ENCODE results near the gene FTO. TPM values are rescaled to one million over a fixed set of nuclear protein-coding genes. Genes with fewer than 3 reads are reported as not detected.

The FTO gene
- polyA plus RNA-seq, 1 donor from 2014 or later = 80.1 TPM

- no peak overlapping the region for H2AFZ ChIP-seq (ENCODE audit: low read depth, low read length)
- H3K27me3 ChIP-seq (ENCODE audit: insufficient read depth, low read depth, low read length) = no peaks in the 10 kb centered on the region
- H3K4me2 ChIP-seq (ENCODE audit: low read length) = no peak overlapping the region
- H3K9ac ChIP-seq (ENCODE audit: low read length) = no peak overlapping the region
- no peaks in the 10 kb centered on the region for H3F3A ChIP-seq (ENCODE audit: insufficient read depth, low read length, poor library complexity, severe bottlenecking)
- H3K9me2 ChIP-seq (ENCODE audit: insufficient read depth, low read length) = no peaks in the 10 kb centered on the region
- H3K4me3 ChIP-seq (ENCODE audit: low read length) = no peak overlapping the region
- H4K20me1 ChIP-seq (ENCODE audit: insufficient read depth) = no peaks in the 10 kb centered on the region
- no peak for TF ChIP-seq POLR2AphosphoS5 (IDR thresholded peaks at IDR 0.05)
- no peak for TF ChIP-seq MXI1 (conservative IDR thresholded peaks at IDR 0.05; ENCODE audit: poor library complexity, severe bottlenecking)
- no peak for TF ChIP-seq SMC3 (conservative IDR thresholded peaks at IDR 0.05; ENCODE audit: poor library complexity)
- no peak for TF ChIP-seq RAD21 (conservative IDR thresholded peaks at IDR 0.05)
- no peak for TF ChIP-seq EP300 (conservative IDR thresholded peaks at IDR 0.05; ENCODE audit: poor library complexity, severe bottlenecking)
- H3K9me3 ChIP-seq (ENCODE audit: low read length) = no peaks in the 10 kb centered on the region
- no peak overlapping the region for H3K27ac ChIP-seq (ENCODE audit: low read length)
- no peaks in the 10 kb centered on the region for H3K36me3 ChIP-seq (ENCODE audit: insufficient read depth, low read length)
- H3K79me2 ChIP-seq (replicated peaks; ENCODE audit: insufficient read depth, low read length) = no peaks in the 10 kb centered on the region
Observed at GRCh38 chr16:53734908-53735307, 31.0 kb downstream of the FTO start.

GRCh38 chr16:53736297-53736696 lies 32.3 kb downstream of the FTO start:
- Histone ChIP-seq H3K9me3 (ENCODE audit: low read length) (no peaks in the 10 kb centered on the region), H3K4me3 (ENCODE audit: low read length) (no peak overlapping the region), H3K4me2 (ENCODE audit: low read length) (no peak overlapping the region), H3K27ac (ENCODE audit: low read length) (no peak overlapping the region), H3K27me3 (ENCODE audit: insufficient read depth, low read depth, low read length) (no peaks in the 10 kb centered on the region), H3K9ac (ENCODE audit: low read length) (no peak overlapping the region), H4K20me1 (ENCODE audit: insufficient read depth) (no peaks in the 10 kb centered on the region), H3K36me3 (ENCODE audit: insufficient read depth, low read length) (no peaks in the 10 kb centered on the region), H3F3A (ENCODE audit: insufficient read depth, low read length, poor library complexity, severe bottlenecking) (no peaks in the 10 kb centered on the region), H3K9me2 (ENCODE audit: insufficient read depth, low read length) (no peaks in the 10 kb centered on the region), H2AFZ (ENCODE audit: low read depth, low read length) (no peak overlapping the region), H3K79me2 (replicated peaks; ENCODE audit: insufficient read depth, low read length) (no peaks in the 10 kb centered on the region)
- TF ChIP-seq EP300 (conservative IDR thresholded peaks at IDR 0.05; ENCODE audit: poor library complexity, severe bottlenecking) (no peak), MXI1 (conservative IDR thresholded peaks at IDR 0.05; ENCODE audit: poor library complexity, severe bottlenecking) (no peak), POLR2AphosphoS5 (IDR thresholded peaks at IDR 0.05) (no peak), EZH2 (IDR thresholded peaks at IDR 0.05; ENCODE audit: borderline replicate concordance, insufficient read depth, low read length, poor library complexity, severe bottlenecking) (no peak)

GRCh38 chr16:53737552-53737951 lies 33.6 kb downstream of the FTO start:
- Histone ChIP-seq H3K9ac (ENCODE audit: low read length) (no peak overlapping the region), H3F3A (ENCODE audit: insufficient read depth, low read length, poor library complexity, severe bottlenecking) (no peaks in the 10 kb centered on the region), H3K79me2 (replicated peaks; ENCODE audit: insufficient read depth, low read length) (no peaks in the 10 kb centered on the region), H3K27ac (ENCODE audit: low read length) (no peak overlapping the region), H3K27me3 (ENCODE audit: insufficient read depth, low read depth, low read length) (no peaks in the 10 kb centered on the region), H3K4me3 (ENCODE audit: low read length) (no peak overlapping the region), H3K4me2 (ENCODE audit: low read length) (no peak overlapping the region), H2AFZ (ENCODE audit: low read depth, low read length) (no peak overlapping the region), H3K36me3 (ENCODE audit: insufficient read depth, low read length) (no peaks in the 10 kb centered on the region), H3K9me2 (ENCODE audit: insufficient read depth, low read length) (no peaks in the 10 kb centered on the region), H4K20me1 (ENCODE audit: insufficient read depth) (no peaks in the 10 kb centered on the region), H3K9me3 (ENCODE audit: low read length) (no peaks in the 10 kb centered on the region)
- TF ChIP-seq SMC3 (conservative IDR thresholded peaks at IDR 0.05; ENCODE audit: poor library complexity) (no peak), MXI1 (conservative IDR thresholded peaks at IDR 0.05; ENCODE audit: poor library complexity, severe bottlenecking) (no peak), RAD21 (conservative IDR thresholded peaks at IDR 0.05) (no peak), CTCF (IDR thresholded peaks at IDR 0.05; ENCODE audit: poor library complexity, severe bottlenecking) (no peak), POLR2AphosphoS5 (IDR thresholded peaks at IDR 0.05) (no peak), REST (IDR thresholded peaks at IDR 0.05; ENCODE audit: borderline replicate concordance) (no peak), EP300 (conservative IDR thresholded peaks at IDR 0.05; ENCODE audit: poor library complexity, severe bottlenecking) (no peak), TAF1 (IDR thresholded peaks at IDR 0.05; ENCODE audit: low read depth) (no peak), EZH2 (IDR thresholded peaks at IDR 0.05; ENCODE audit: borderline replicate concordance, insufficient read depth, low read length, poor library complexity, severe bottlenecking) (no peak)

All from neural cell (in vitro differentiated cells).